ENCODE data around the gene GCLM. TPM values are rescaled to one million over a fixed set of nuclear protein-coding genes. Genes with fewer than 3 reads are reported as not detected.

Gene GCLM
- total RNA-seq: 15.9 and 29.3 TPM in 2 replicates

GRCh38 chr1:93909146-93910050 is at the start of gene GCLM:
TSS of gene GCLM (minus strand) at chr1:93909430. CDS start at chr1:93909163, 267 bp downstream.

GRCh38 chr1:93878889-93879586 is 30.2 kb downstream of the GCLM start, which contains the start of gene DNTTIP2:
TSS of gene DNTTIP2 (minus strand) at chr1:93879206. CDS start at chr1:93879148, 58 bp downstream.

Other genes with a start within 250 kb of the GCLM start
- 33.5 and 56.2 TPM in 2 replicates for gene BCAR3, start 227.6 kb downstream of the GCLM start, total RNA-seq
- 32.5 and 36.0 TPM in 2 replicates for gene DNTTIP2, start 30.2 kb downstream of the GCLM start, total RNA-seq
- 2.9 and 4.2 TPM in 2 replicates for gene ABCA4, start 211.7 kb upstream of the GCLM start, total RNA-seq

Measured in epithelial cell of umbilical artery (primary cell).